Neural progenitor cell (in vitro differentiated cells): ENCODE measurements around the gene MAP3K7CL. TPM values are rescaled to one million over a fixed set of nuclear protein-coding genes. Genes with fewer than 3 reads are reported as not detected.

ENCODE experiments used
- DNase-seq: peaks from one replicate; pipeline ENCODE4 v3.0.0-alpha.2; 2016; ENCODE audit warnings: low spot score
- H2AFZ ChIP-seq: fragments of 200-600 bp; sonication (generic); replicated peaks from 2 replicates; pipeline ENCODE4 v1.6.1; 2016; ENCODE audit warnings: antibody characterized with exemption
- H3F3A ChIP-seq: fragments of 200-600 bp; sonication (generic); 2 replicates; pipeline ENCODE4 v1.6.1; 2016; ENCODE audit warnings: antibody characterized with exemption, low read depth
- H3K27ac ChIP-seq: fragments of 200-600 bp; sonication (generic); 2 replicates; pipeline ENCODE4 v1.5.1; 2016; ENCODE audit warnings: mild to moderate bottlenecking
- H3K27me3 ChIP-seq: fragments of 200-600 bp; sonication (generic); 2 replicates; pipeline ENCODE4 v1.6.1; 2016; ENCODE audit warnings: mild to moderate bottlenecking, moderate library complexity
- H3K36me3 ChIP-seq: fragments of 200-600 bp; sonication (generic); 2 replicates; pipeline ENCODE4 v1.5.1; 2016
- H3K4me1 ChIP-seq: fragments of 200-600 bp; sonication (generic); 2 replicates; pipeline ENCODE4 v1.6.1; 2016; ENCODE audit warnings: mixed run types
- H3K4me2 ChIP-seq: fragments of 200-600 bp; sonication (generic); 2 replicates; pipeline ENCODE4 v1.6.1; 2016
- H3K4me3 ChIP-seq: fragments of 200-600 bp; sonication (generic); 2 replicates; pipeline ENCODE4 v1.5.1; 2016
- H3K79me2 ChIP-seq: fragments of 200-600 bp; sonication (generic); 2 replicates; pipeline ENCODE4 v1.6.1; 2016; ENCODE audit warnings: low read depth
- H3K9ac ChIP-seq: fragments of 200-600 bp; sonication (generic); 2 replicates; pipeline ENCODE4 v1.6.1; 2016
- H3K9me3 ChIP-seq: fragments of 200-600 bp; sonication (generic); 2 replicates; pipeline ENCODE4 v1.5.1; 2016; ENCODE audit warnings: low read depth
- H4K20me1 ChIP-seq: fragments of 200-600 bp; sonication (generic); 2 replicates; pipeline ENCODE4 v1.6.1; 2016; ENCODE audit warnings: low read depth
- H3K27ac Mint-ChIP-seq: 3 replicates; pipeline ENCODE4 v1.8.0; 2021; ENCODE audit warnings: mixed read lengths
- H3K27me3 Mint-ChIP-seq: 2 replicates; pipeline ENCODE4 v1.8.0; 2022; ENCODE audit warnings: low read depth, mild to moderate bottlenecking, inconsistent platforms, moderate library complexity, mixed read lengths; ENCODE audit not compliant: insufficient read depth
- H3K36me3 Mint-ChIP-seq: 3 replicates; pipeline ENCODE4 v1.8.0; 2021; ENCODE audit warnings: mixed read lengths
- H3K4me1 Mint-ChIP-seq: 3 replicates; pipeline ENCODE4 v1.8.0; 2021; ENCODE audit warnings: mixed read lengths
- H3K4me3 Mint-ChIP-seq: 3 replicates; pipeline ENCODE4 v1.8.0; 2021; ENCODE audit warnings: mild to moderate bottlenecking, moderate library complexity, mixed read lengths
- H3K9me3 Mint-ChIP-seq: 3 replicates; pipeline ENCODE4 v1.8.0; 2020; ENCODE audit warnings: mixed read lengths
- CTCF ChIP-seq: fragments of 200-600 bp; sonication (generic); IDR thresholded peaks from 2 replicates; pipeline ENCODE4 v1.5.1; 2017; ENCODE audit warnings: antibody characterized with exemption, mild to moderate bottlenecking
- EZH2 ChIP-seq: fragments of 200-600 bp; sonication (generic); IDR thresholded peaks from 2 replicates; pipeline ENCODE4 v1.6.1; 2017; ENCODE audit warnings: antibody characterized with exemption, mild to moderate bottlenecking, moderate library complexity
- EZH2phosphoT487 ChIP-seq: fragments of 200-600 bp; sonication (generic); IDR thresholded peaks from 2 replicates; pipeline ENCODE4 v1.6.1; 2017; ENCODE audit warnings: antibody characterized with exemption
- total RNA-seq: library from RNA; depleted of rRNA; stranded (reverse); fragments of >200 nt; gene quantifications from 2 replicates; pipeline ENCODE4 v1.2.3, GENCODE V29; 2015; ENCODE audit warnings: low replicate concordance

The MAP3K7CL gene
- total RNA-seq, 1 donor from 2014 or later: not detected

DNA sequence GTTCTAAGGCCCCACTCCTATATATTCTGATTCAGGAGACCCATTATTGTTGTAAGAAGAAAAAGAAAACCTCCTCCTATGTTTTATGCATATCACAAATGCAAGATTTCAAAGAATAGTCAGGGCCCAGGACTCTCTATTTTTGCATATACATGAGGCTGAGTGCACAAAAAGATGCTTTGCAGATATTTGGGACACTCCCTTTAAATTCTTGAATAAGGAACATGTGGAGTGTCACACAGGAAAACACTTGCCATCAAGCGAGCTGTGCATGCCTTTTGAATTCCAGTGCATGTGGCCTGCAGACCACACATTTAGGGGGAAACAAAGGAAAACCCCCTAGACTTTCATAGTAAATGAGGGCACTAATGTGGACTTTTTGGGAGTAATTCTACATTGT is 5.6 kb downstream of the MAP3K7CL start:
- Mint-ChIP-seq H3K36me3 (no peaks in the 10 kb centered on the region), H3K27me3 (no peaks in the 10 kb centered on the region), H3K27ac (no peak overlapping the region), H3K9me3 (no peaks in the 10 kb centered on the region), H3K4me3 (no peak overlapping the region), H3K4me1 (peaks cover 7% of the 10 kb centered on the region)
- Histone ChIP-seq H2AFZ (no peak overlapping the region), H3K4me1 (no peaks in the 10 kb centered on the region), H4K20me1 (no peaks in the 10 kb centered on the region), H3K9ac (no peak overlapping the region), H3K27ac (no peak overlapping the region), H3K9me3 (no peaks in the 10 kb centered on the region), H3K79me2 (no peaks in the 10 kb centered on the region), H3K4me3 (no peak overlapping the region), H3K4me2 (no peak overlapping the region), H3F3A (no peaks in the 10 kb centered on the region), H3K27me3 (no peaks in the 10 kb centered on the region), H3K36me3 (no peaks in the 10 kb centered on the region)
- DNase-seq: no peak
- no peak for TF ChIP-seq EZH2
- TF ChIP-seq EZH2phosphoT487: no peak
- TF ChIP-seq CTCF: no peak

DNA sequence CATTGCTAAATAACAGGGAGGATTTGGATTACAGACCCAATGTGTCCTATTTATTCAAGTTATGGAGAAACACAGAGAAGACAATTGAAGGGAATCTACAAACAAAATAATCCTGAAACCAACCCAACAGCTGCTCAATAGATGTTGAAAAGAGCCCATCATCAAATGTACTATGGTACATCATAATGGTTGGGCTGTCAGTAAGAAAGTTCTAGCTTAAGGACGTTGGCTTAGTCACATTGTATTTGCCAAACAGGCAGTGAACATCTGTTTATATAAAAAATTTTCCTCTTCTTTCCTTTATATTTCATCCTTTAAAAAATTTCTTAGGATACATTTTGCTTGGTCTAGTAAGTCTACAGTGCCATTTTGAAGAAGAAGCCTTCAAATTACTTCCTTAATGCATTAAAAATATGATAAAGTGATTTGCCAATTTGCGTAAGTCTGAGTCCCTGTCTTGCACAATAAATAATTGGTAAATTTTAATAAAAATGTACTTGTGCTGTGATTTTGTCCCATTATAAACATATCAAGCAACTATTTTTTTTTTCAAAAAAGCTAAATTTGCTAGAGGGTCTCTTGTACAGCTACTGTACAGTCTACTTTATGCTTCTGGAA is 14.4 kb downstream of the MAP3K7CL start:
- Histone ChIP-seq H3F3A (no peaks in the 10 kb centered on the region), H3K9me3 (no peaks in the 10 kb centered on the region), H3K27me3 (no peaks in the 10 kb centered on the region), H3K27ac (no peak overlapping the region), H3K4me3 (no peak overlapping the region), H3K4me2 (no peak overlapping the region), H4K20me1 (no peaks in the 10 kb centered on the region), H3K79me2 (no peaks in the 10 kb centered on the region), H3K36me3 (no peaks in the 10 kb centered on the region), H2AFZ (no peak overlapping the region), H3K4me1 (no peaks in the 10 kb centered on the region), H3K9ac (no peak overlapping the region)
- H3K36me3 Mint-ChIP-seq: no peaks in the 10 kb centered on the region
- H3K27ac Mint-ChIP-seq: no peak overlapping the region
- TF ChIP-seq CTCF: no peak
- no peak for TF ChIP-seq EZH2phosphoT487
- no peak for TF ChIP-seq EZH2
- no peaks in the 10 kb centered on the region for H3K9me3 Mint-ChIP-seq
- H3K4me1 Mint-ChIP-seq: no peaks in the 10 kb centered on the region
- no peak for DNase-seq
- H3K4me3 Mint-ChIP-seq: no peak overlapping the region
- H3K27me3 Mint-ChIP-seq: no peaks in the 10 kb centered on the region

DNA sequence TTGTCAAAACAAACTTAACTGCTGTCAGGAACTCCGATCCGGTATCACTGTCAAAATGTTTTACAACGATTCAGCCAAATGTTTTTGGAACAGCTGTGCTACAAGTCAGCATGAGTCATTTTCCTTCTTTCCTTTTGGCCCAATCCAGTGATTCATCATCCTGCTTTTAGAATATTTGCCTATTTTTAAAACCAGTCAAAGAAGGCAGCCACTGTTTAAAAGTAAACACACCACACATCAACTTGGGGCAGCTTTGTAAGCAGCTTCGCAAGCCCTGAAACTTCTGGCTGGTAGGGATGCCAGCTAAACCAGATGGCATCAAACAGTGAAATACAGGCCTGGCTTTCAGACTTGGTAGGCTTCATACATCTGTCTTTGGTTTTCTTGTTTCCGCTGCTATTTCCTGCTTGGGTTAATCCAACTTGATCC is 14.9 kb downstream of the MAP3K7CL start:
- H3K4me2 ChIP-seq: no peak overlapping the region

More for the DNA sequence above, 14.9 kb downstream of the MAP3K7CL start:
- Histone ChIP-seq H4K20me1 (no peaks in the 10 kb centered on the region), H3K27ac (no peak overlapping the region), H3F3A (no peaks in the 10 kb centered on the region), H3K79me2 (no peaks in the 10 kb centered on the region), H2AFZ (no peak overlapping the region), H3K4me1 (no peaks in the 10 kb centered on the region), H3K9me3 (no peaks in the 10 kb centered on the region), H3K9ac (no peak overlapping the region), H3K27me3 (no peaks in the 10 kb centered on the region), H3K4me3 (no peak overlapping the region), H3K36me3 (no peaks in the 10 kb centered on the region)
- Mint-ChIP-seq H3K27me3 (no peaks in the 10 kb centered on the region), H3K4me1 (no peaks in the 10 kb centered on the region), H3K4me3 (no peak overlapping the region), H3K36me3 (no peaks in the 10 kb centered on the region), H3K27ac (no peak overlapping the region), H3K9me3 (no peaks in the 10 kb centered on the region)
- no peak for DNase-seq
- TF ChIP-seq CTCF: no peak
- no peak for TF ChIP-seq EZH2
